ENCODE data around the gene GAPDH.

Gene GAPDH

DNA sequence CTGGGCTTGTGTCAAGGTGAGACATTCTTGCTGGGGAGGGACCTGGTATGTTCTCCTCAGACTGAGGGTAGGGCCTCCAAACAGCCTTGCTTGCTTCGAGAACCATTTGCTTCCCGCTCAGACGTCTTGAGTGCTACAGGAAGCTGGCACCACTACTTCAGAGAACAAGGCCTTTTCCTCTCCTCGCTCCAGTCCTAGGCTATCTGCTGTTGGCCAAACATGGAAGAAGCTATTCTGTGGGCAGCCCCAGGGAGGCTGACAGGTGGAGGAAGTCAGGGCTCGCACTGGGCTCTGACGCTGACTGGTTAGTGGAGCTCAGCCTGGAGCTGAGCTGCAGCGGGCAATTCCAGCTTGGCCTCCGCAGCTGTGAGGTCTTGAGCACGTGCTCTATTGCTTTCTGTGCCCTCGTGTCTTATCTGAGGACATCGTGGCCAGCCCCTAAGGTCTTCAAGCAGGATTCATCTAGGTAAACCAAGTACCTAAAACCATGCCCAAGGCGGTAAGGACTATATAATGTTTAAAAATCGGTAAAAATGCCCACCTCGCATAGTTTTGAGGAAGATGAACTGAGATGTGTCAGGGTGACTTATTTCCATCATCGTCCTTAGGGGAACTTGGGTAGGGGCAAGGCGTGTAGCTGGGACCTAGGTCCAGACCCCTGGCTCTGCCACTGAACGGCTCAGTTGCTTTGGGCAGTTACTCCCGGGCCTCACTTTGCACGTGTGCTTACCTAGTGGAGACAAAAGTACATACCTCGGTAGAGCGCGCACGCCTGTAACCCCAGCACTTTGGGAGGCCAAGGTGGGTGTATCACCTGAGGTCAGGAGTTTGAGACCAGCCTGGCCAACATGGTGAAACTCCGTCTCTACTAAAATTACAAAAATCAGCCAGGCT lies 4.3 kb downstream of the GAPDH start:
- DNase-seq (ENCODE audit: low read depth) = peak; percentile 50
- no peak overlapping the region for H3K4me3 ChIP-seq (ENCODE audit: control insufficient read depth, low read depth, low read length)
- TF ChIP-seq, protein P1, sequence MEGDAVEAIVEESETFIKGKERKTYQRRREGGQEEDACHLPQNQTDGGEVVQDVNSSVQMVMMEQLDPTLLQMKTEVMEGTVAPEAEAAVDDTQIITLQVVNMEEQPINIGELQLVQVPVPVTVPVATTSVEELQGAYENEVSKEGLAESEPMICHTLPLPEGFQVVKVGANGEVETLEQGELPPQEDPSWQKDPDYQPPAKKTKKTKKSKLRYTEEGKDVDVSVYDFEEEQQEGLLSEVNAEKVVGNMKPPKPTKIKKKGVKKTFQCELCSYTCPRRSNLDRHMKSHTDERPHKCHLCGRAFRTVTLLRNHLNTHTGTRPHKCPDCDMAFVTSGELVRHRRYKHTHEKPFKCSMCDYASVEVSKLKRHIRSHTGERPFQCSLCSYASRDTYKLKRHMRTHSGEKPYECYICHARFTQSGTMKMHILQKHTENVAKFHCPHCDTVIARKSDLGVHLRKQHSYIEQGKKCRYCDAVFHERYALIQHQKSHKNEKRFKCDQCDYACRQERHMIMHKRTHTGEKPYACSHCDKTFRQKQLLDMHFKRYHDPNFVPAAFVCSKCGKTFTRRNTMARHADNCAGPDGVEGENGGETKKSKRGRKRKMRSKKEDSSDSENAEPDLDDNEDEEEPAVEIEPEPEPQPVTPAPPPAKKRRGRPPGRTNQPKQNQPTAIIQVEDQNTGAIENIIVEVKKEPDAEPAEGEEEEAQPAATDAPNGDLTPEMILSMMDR (conservative IDR thresholded peaks at IDR 0.05; ENCODE audit: control insufficient read depth, insufficient read depth, low read depth, low read length) = no peak

DNA sequence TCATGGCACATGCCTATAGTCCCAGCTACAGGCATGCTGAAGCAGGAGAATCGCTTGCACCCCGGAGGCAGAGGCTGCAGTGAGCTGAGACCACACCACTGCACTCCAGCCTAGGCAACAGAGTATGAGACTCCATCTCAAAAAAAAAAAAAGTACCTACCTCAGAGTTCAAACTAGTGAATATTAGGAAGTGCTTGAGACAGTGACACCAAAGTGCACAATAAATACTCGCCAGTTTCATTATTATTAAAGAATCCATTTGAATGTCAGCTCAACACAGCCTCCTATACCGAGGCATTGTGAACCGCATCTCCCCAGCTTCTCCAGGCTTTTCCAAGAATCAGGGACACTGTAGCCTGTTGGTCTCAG lies 5.0 kb downstream of the GAPDH start:
- H3K4me3 ChIP-seq (ENCODE audit: control insufficient read depth, low read depth, low read length) = no peak overlapping the region
- no peak for DNase-seq (ENCODE audit: low read depth)
- TF ChIP-seq, protein P1 (conservative IDR thresholded peaks at IDR 0.05; ENCODE audit: control insufficient read depth, insufficient read depth, low read depth, low read length) = no peak

- TF ChIP-seq, protein P1 (conservative IDR thresholded peaks at IDR 0.05; ENCODE audit: control insufficient read depth, insufficient read depth, low read depth, low read length) = no peak
- DNase-seq (ENCODE audit: low read depth) = no peak
- no peak overlapping the region for H3K4me3 ChIP-seq (ENCODE audit: control insufficient read depth, low read depth, low read length)
These were observed 5.4 kb downstream of the GAPDH start for GRCh38 chr12:6539707-6540134.

- TF ChIP-seq, protein P1 (conservative IDR thresholded peaks at IDR 0.05; ENCODE audit: control insufficient read depth, insufficient read depth, low read depth, low read length) = no peak
- H3K4me3 ChIP-seq (ENCODE audit: control insufficient read depth, low read depth, low read length) = no peak overlapping the region
- DNase-seq (ENCODE audit: low read depth) = peak; percentile 95
These were observed 6.0 kb downstream of the GAPDH start for GRCh38 chr12:6540181-6540877.

DNA sequence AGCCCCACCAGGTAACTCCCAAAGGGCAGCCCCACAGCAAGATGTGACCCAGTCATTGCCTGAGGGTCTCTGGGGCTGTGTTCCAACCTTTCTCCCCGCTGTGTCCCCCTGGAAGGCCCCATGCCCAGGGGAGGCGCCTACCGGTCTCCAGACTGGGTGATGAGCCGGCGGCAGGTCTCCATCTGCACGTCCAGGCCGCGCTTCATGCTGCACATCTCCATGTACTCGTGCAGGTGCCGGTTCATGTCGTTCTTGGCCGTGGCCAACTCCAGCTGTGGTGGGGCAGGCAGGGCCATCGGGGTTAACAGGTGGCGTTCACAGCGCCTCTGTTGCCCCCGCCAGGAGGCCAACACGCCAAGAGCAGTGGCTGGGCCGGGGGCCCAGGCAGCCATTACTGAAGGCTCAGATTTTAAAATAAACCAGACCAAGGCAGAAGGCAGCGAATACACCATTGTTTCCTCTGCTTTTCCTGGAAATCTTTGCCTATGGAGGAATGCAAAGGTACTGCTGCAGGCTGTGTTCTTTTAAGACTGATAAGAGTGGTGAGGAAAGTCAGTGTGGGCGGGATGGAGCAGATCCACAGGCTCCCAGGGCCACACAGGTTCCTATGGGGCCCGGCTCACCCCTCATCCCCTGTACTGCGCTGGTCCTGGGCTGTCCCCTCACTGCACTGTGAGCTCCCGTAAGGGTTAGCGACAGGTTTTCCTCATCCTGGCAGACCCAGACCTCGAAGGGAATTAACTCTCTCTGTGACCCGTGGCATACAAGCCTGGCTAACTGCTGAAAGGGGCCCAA lies 7.3 kb downstream of the GAPDH start:
- TF ChIP-seq, protein P1 (conservative IDR thresholded peaks at IDR 0.05; ENCODE audit: control insufficient read depth, insufficient read depth, low read depth, low read length) = no peak
- no peak overlapping the region for H3K4me3 ChIP-seq (ENCODE audit: control insufficient read depth, low read depth, low read length)
- DNase-seq (ENCODE audit: low read depth) = no peak

GRCh38 chr12:6542209-6543009 lies 8.1 kb downstream of the GAPDH start:
- DNase-seq (ENCODE audit: low read depth) = no peak
- no peak overlapping the region for H3K4me3 ChIP-seq (ENCODE audit: control insufficient read depth, low read depth, low read length)
- TF ChIP-seq, protein P1 (conservative IDR thresholded peaks at IDR 0.05; ENCODE audit: control insufficient read depth, insufficient read depth, low read depth, low read length) = no peak

Data from fibroblast of mammary gland (primary cell).